ENCODE measurements around the gene TIMELESS. TPM values are rescaled to one million over a fixed set of nuclear protein-coding genes. Genes with fewer than 3 reads are reported as not detected.

Gene TIMELESS
- total RNA-seq, 1 experiment from 2014 or later = 47.0 TPM

GRCh38 chr12:56477521-56478225 lies 28.4 kb upstream of the TIMELESS start:
- TF ChIP-seq ATF3 (IDR thresholded peaks at IDR 0.05) (no peak), JUND (IDR thresholded peaks at IDR 0.05) (no peak), POLR2AphosphoS5 (IDR thresholded peaks at IDR 0.05; ENCODE audit: low read depth, low read length) (no peak), ZNF274 (IDR thresholded peaks at IDR 0.05; ENCODE audit: low read depth, low read length) (no peak), POLR2A (IDR thresholded peaks at IDR 0.05; ENCODE audit: borderline replicate concordance, extremely low read depth, insufficient read depth, insufficient read length) (no peak), ZFX (IDR thresholded peaks at IDR 0.05) (no peak), YY1 (IDR thresholded peaks at IDR 0.05; ENCODE audit: extremely low read depth, insufficient replicate concordance, low read depth, low read length) (no peak), TCF7L2 (IDR thresholded peaks at IDR 0.05; ENCODE audit: borderline replicate concordance, extremely low read depth, insufficient read depth, insufficient read length) (no peak), SIN3A (IDR thresholded peaks at IDR 0.05; ENCODE audit: low read depth) (no peak), CEBPB (IDR thresholded peaks at IDR 0.05; ENCODE audit: low read depth) (no peak), ELF1 (IDR thresholded peaks at IDR 0.05; ENCODE audit: borderline replicate concordance, low read depth) (no peak), CBX3 (IDR thresholded peaks at IDR 0.05; ENCODE audit: low read depth) (no peak)
- no peak overlapping the region for H3K4me2 ChIP-seq (ENCODE audit: low read length)
- H3K79me2 ChIP-seq (ENCODE audit: insufficient read depth, low read length) = no peaks in the 10 kb centered on the region
- H3K9me3 ChIP-seq (ENCODE audit: control insufficient read depth in 1 of 2, insufficient read depth in 1 of 2, low read depth in 1 of 2, low read length in 2 of 2) = no peaks in the 10 kb centered on the region
- no peak for DNase-seq (ENCODE audit: low read depth, low spot score)
- no peak for ATAC-seq
- no TSS peak for BruUV-seq (replicated peaks)
- H2AFZ ChIP-seq (ENCODE audit: low read depth, low read length, poor library complexity, severe bottlenecking) = no peak overlapping the region
- H3K4me1 ChIP-seq (ENCODE audit: control insufficient read depth in 1 of 2, insufficient read depth in 2 of 2, low read length in 2 of 2) = peaks cover 0 to 10% of the 10 kb centered on the region in 2 experiments; a peak in 1 of 4 replicates
- H3K27me3 ChIP-seq (ENCODE audit: insufficient read depth, low read length) = no peaks in the 10 kb centered on the region
- no peaks in the 10 kb centered on the region for H3K36me3 ChIP-seq (ENCODE audit: control insufficient read depth in 1 of 2, insufficient read depth in 2 of 2, low read length in 2 of 2)
- no peak overlapping the region for H3K27ac ChIP-seq (ENCODE audit: low read depth, low read length)
- POLR2A ChIA-PET = no interaction called here
- H3K4me3 ChIP-seq (replicated peaks in 1 of 2; ENCODE audit: low read depth in 1 of 2, low read length in 2 of 2) = no peak overlapping the region
- H3K9me2 ChIP-seq (ENCODE audit: insufficient read depth) = no peaks in the 10 kb centered on the region
- RAD21 ChIA-PET (ENCODE audit: low non-redundant PET in 1 of 2, low total read pairs in 2 of 2, uncharacterized antibody in 2 of 2, unreplicated experiment in 2 of 2) = no interaction called here
- CTCF ChIA-PET = no interaction called here
- intact Hi-C loops (cut with micrococcal nuclease) = no loop called here
- no peaks in the 10 kb centered on the region for H4K20me1 ChIP-seq (ENCODE audit: insufficient read depth)
- no peak overlapping the region for H3K9ac ChIP-seq (ENCODE audit: low read length)

Data from HCT116 (cell line).